CD4-positive, alpha-beta T cell treated with Interleukin-15 for 1 hour (primary cell): ENCODE measurements around the gene MAP4K2.

Experiments
- DNase-seq: peaks from one replicate; pipeline ENCODE4 v3.0.0-alpha.2; 2020

MAP4K2 gene

DNA sequence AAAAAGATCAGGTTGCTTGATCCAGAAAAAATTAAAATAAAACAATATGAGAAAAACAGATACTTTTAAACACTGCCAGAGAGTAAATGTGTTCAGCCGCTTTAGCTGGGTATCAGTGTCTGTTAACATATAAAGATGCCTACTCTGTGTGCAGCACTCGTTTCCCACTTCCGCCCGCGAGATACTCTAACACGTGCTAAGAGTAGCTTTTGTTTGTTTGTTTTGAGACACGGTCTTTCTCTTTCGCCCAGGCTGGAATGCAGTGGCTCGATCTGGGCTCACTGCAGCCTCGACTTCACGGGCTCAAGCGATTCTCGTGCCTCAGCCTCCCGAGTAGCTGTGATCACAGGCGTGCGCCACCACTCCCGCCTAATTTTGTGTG lies 7.9 kb upstream of the MAP4K2 start:
- DNase-seq: no peak

DNA sequence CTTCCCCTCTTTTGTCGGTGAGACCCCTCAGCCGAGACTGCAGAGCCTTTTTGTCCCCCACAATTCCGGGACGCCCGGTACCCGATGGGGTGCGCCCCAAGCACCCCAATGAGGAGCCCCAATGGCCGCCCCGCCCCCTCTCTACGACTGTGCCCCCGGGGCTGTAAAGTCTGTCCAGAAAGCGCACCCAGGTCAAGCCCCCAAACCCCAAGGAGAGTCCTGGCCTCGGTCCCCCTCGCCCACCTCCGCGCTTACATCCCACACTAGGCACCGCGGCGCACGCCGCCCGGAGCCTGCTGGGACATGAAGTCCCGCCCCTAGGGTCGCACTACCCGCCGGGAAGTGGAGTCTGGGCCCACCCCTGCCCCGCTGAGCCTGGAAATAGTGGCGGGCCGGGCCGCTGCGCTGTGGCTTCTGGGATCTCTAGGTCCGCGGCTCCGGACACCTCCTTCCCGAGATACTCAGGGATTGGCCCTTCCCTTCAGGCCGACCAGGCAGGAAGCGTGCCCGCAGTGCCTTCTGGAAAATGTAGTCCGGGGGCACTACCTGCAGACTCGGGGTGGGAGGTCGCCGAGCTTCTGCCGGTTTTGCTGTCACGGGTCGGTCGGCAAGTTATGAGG lies 7.4 kb upstream of the MAP4K2 start, which contains the start of gene MEN1:
Gene MEN1 (minus strand): TSS at position 281 of the 620 bp plus-strand sequence. CDS start 442 bp downstream, outside the sequence.
- DNase-seq: peak; percentile 81

DNA sequence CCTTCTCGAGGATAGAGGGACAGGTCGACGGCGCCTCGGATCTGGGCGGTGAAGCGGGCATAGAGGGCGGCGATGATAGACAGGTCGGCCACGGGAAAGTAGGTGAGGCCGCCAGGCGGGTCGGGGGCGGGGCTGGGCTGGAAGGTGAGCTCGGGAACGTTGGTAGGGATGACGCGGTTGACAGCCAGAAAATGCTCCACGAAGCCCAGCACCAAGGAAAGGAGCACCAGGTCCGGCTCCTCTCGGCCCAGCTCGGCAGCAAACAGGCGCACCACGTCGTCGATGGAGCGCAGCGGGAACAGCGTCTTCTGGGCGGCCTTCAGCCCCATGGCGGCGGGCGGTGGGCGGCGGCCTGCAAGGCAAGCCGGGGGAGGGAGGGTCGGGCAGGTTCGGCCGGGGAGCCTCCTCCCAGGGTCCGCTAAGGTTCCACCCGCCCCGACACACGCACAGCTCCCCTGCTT lies 6.8 kb upstream of the MAP4K2 start:
- DNase-seq: no peak

DNA sequence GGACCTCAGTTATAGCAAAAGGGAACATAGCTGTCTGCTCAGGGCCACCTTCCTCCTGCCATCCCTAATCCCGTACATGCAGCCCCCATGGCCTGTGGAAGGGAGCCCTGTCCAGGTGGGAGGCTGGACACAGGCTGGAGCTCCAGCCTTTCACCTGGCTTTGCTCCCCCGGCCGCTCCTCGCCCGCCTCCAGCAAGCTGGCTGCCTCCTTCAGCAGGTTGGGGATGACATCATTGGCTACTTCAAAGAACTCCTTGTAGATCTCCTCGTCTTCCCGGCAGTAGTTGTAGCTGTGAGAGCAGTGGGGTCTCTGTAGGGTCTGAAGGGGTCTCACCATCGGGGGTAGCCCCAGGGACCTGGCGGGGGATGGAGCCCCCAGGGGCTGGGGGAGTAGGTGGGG lies 2.5 kb upstream of the MAP4K2 start:
- DNase-seq: no peak

DNA sequence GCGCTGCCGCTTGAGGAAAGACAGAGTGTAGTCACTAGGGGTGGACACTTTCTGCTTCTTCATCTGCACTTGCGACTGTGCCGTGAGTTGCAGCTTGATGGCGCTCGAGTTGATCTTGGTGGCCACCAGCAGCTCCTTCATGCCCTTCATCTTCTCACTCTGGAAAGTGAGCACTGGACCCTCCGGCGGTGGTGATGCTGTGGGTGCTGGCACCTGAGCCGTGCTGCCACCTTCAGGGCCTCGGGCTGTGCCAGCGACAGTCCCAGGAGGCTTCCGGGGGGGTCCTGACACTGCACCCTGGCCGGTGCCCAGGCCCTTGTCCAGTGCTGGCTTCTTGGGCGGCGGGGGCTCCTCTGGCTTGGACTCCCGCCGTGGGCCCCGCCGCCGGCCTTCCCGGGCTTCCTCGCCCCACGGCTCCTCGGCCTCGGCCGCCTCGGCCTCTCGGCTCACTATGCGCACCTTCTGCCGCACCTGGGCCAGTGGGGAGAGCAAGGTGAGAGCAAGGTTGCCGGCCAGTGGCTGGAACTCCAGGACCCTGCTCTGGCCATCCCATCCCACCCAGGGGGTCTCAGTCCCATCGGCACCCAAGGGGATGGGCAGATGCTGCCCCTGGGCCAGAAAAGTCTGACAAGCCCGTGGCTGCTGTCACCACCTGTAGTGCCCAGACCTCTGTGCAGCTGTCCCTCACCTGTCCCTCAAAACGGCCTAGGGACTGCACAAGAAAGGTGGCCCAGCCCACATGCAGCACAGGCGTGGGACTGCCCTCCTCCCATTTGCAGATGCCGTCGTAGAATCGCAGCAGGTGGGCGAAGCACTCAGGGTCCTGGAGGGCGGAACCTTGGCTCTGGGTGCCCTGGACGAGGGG lies 1.6 kb upstream of the MAP4K2 start:
- no peak for DNase-seq

DNA sequence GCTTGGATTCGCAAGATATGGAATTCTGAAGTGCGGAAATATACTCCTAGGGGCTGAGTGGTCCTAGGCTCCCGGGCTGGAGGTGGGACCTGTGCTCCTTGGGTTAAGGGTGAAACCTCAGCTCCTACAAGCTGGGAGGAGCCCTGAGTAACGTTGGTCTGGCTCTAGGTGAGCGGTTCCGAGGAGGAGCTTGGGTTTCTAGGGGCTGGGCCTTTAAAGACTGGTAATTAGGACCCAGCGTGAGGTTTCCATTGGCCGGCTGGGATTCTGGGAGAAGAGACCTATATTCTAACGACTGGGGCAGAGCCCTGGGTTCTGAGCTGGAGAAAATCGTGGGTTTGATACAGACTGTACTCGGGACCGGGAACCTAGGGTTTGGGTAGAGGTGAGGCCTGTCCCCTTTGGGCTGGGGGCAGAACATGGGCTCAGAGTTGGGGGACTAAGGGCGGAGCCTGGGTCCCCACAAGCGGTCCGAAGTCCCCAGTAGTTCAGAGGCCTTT lies 882 bp upstream of the MAP4K2 start:
- no peak for DNase-seq

DNA sequence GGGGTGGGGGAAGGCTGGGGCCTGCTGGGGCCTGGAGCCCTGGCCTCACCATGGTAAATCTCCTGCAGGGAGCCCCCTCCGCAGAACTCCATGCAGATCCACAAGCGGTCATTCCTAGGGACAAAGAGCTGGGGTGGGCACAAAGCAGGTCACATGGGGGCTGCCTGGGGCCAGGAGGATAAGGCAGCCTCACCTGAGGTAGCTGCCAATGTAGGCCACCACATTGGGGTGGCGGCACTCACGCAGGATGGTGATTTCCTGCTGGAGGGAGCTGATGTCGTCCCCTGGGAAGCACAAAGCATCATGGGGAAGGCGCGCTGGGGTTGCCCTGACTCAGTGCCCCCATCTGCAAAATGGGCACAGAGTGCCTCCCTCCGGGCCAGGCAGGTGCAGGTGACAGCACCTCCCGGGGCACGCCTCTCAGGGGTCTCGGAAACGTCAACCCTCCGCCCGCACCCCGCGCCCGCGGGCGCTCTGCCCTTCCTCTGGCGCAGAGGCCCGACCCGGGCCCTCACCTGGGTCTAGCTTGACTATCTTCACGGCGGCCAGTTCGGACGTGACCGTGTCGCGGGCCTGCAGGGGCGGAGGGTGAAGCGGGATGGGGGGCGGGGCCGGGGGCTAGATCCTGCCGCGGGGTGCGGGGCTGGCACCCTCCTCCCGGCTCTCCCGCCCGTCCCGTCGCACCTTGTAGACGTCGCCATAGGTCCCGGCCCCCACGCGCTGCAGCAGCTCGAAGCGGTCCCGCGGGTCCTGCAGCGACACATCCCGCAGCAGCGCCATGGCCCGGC lies 450 bp downstream of the MAP4K2 start:
- DNase-seq: peak; percentile 47

DNA sequence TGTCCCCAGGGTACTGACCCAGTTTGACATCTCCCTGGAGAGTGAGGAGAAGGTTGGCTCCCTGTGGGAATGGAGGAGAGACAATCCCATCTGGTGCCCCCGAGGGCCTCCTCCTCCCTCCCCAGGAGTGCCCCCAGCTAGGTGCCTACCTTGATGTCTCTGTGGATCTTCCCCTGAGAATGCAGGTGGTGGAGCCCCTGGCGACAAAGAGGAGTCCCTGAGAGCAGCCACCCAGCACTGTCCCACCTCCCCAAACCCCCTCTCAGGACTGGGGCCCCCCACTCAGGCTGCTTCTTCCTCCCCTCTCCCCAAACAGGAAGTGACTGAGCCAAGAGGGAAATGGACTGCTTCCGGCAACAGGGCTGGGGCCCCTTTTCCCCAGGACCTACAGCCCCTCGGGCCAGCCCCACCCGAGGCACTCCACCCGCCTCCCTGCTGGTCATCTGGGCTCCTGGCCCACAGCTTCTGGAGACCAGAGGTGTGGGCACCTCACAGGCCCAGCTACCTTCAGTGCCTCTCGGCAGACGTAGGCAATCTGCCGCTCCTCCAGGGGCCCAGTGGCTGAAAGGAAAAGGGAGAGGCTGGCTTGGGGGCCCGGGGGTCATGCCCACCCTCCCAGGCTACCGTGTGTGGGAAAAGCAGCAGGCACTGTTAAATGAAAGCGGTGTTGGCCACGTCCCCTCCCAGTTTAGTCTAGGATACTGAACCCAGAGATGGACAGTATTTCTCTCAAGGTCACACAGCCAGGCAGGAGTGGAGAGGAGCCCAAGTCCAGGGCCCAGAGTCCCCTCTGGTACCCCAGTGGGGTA lies 1.2 kb downstream of the MAP4K2 start:
- DNase-seq: no peak

DNA sequence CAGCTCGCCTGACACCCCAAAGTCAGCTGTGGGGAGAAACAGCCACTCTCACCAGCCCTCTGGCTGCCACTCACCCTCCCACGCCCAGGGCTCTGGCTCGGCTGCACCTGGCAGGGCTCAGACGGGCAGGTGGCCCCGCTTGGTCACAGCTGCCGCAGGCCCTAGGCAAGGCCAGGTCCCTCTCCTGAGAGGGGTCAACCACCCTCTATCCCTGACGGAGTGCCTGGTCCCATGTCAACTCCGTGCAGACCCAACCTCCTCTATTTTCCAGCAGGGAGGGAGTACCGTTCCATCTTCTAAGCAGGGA lies 1.9 kb downstream of the MAP4K2 start:
- no peak for DNase-seq

DNA sequence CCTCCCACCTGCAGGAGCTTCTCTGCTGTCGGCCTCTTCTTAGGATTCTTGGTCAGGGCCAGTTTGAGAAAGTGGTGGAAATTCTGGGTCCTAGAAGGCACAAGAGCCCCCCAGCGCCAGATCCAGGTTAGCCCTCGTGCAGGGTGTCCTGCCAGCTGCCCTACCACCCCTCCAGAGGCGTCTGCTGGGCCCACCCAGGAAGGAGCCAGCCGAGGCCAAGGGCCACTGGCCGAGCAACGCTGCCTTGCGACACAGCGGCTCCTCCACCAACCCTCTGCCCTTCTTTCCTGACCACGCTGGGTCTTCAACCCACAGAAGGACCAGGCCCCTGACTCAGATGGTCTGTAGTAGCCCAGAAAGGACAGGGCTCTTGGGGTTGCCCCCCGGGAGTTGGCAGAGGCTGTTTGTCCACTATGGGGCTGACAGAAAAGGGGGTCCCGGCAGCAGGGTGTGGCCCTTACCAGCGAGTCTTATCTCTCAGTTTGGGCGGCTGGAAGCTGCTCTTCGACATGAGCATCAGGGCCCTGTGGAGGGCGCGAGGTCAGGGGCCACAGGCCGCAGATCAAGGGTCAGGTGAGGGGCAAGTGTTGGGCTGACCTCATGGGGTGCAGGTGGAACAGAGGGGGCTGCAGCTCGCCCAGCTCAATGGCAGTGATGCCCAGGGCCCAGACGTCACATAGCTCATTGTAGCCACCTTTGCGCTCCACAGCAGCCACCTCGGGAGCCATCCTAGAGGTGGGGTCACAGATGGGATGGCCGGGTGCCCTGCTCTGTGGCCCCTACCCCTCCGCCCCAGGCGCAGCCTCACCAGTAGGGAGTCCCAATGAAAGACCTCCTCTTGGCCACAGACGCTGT lies 2.5 kb downstream of the MAP4K2 start:
- no peak for DNase-seq

DNA sequence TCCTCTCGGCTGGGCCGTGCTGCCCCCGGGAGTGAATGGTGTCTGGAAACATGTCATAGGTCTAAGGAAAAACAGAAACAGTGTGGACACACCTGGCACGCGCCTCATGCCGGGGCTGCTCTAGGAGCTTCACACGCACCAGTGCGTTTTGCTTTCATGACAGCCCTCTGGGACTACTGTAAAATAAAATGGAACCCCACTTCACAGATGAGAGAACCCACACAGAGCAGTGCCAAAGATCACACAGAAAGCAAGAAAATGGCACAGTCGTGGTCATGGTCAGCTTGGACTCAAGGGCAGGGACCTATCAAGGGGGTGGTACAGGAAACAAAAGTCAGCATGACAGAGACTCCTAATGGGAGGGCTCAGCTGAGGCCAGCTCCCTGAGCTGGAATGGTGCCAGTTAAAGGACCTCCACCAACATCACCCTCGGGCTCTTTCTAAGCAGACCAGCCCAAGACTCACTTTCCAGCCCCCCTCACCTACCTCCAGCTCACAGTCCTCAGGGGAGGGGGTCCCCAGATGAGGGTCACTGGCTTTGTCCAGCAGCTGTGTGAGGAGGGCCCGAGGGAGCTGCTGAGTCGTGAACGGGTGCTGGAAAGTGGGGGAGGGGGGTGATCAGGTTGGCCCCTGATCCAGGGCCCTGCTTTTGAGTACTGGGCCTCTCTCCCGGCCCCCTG lies 3.3 kb downstream of the MAP4K2 start:
- DNase-seq: no peak

DNA sequence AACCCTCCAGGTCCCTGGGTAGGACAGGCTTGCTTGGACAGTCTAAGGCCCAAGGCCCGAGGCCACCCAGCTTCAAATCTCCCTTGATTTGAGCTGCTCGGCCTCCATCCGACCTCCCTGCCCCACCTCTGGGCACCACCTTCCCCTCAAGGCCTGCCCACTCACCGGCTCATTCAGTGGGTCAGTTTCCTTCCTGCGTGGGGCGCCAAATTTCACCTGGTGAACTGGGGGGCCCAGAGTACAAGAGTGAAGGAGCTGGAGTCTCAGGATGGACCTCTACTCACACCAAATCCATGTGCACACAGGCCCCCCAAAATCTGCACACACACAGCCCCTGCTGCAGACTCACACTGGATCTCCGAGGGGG lies 3.8 kb downstream of the MAP4K2 start:
- no peak for DNase-seq

DNA sequence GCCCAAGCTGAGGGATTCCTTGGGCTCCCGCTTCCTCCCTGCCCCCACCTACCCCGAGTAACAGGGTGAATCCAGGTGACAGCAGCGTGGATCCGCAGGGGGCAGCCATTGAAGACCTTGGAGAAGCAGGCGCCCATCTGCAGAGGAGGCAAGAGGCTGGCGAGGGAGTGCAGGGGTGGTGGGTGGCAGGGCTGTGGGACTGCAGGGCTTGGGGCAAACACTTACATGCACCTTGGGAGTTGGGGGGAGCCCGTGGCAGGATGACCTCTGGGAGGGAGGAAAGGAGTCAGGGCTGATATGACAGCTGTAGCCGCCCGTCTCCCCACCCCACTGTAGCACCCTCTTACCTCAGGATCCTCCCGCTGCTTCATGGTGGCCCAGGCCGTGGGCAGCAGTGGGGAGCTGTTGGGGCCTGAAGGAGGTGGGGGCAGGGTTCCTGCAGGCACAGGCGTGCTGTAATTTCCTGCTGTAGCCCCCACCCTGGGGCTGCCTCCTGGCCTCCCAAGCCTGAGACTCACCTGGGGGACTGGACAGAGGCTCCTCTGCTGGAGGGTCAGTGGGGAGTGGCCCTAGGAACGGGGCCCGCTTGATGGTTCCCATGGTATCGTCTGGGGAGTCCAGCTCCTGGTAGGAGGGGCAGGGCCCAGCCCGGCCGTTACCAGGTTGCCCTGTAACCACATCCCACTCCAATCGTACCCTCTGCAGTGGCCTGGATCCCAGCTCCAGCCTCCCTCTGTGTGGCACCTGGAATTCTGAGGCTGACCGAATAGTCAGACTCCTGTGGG lies 6.1 kb downstream of the MAP4K2 start:
- no peak for DNase-seq

DNA sequence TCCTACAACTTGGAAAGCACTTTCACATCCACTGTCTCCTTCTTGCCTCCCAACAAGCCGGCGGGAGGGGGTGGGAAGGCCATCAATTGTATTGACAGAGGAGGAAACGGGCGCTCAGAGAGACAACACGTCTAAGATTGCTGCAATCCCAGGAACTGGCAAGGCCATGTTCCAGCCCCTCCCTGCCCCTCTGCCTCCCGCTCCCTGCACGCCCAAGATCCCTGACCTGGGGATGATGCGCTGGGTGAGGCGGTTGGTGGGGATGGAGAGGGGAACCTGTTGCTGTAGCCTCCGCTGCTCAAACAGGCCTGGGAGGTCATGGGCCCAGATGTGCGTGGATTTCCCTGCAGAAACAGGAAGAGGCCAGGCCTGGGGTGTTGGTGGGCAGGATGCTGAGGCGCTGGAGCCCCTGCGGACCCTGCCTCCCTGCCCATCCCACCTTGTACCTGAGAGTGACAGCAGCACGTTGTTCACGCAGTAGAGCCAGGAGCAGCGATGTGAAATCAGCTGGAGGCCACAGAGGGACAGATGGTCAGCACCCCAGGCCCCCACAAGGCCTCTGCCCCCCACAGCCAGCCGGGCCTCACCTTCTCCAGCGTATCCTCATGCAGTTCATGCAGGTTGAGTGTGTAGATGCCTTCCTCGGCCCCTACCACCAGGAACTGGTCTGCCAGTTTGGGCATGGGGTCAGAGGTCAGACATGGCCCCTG lies 6.8 kb downstream of the MAP4K2 start:
- no peak for DNase-seq

DNA sequence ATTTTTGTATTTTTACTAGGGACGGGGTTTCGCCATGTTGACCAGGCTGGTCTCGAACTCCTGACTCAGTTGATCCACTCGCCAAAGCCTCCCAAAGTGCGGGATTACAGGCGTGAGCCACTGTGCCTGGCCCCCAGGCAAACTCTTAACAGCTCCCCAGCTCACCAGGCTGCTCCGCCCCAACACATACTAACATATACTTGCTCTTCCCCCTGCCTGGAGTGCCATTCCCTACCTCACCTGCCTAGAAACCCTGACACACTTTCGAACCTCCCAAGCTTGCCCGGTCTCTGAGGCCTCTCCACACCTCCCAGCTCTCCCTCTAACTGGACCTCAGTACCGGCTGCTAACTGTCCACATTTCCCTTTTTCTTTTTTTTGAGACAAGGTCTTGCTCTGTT lies 8.5 kb downstream of the MAP4K2 start:
- DNase-seq: no peak

DNA sequence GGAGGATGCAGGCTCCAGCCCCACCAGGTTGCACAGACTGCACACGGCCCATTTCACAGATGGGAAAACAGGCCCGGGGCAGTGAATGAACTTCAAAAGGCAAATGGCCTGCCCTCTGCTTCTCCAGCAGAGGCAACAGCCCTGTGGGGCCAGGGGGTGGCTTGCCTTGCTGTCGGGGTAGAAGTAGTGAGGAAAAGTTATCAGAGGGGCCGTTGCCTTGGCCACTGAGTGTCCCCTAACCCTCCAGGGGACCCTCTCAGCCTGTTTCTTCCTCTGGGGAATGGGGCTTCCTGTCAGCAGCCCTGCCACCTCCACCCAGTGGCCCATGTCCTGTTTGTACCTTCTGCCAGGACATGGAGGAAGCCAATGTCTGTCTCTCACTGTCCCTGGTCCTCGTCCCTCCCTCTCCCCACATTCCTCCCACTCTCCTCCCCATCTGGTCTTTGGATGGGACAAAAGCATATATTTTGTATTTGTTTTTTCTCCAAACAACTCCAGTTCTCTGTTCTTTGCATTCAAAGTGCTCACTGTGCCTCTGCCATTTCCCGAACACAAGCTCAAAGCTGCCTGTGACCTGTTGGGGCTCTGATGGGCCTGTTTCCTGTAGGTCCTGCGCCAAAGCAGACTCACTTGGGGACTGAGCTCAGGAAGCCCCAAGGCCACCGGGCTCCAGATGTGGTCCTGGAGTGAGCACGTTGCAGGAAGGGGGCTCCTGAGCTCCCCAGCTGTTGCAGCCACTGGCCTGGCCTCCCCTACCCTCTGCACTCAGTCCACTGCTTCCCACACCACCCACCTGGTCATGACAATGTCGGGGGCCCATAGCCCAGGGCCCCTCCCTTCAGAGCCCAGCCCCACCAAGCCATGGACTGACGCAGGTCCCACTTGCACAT lies 9.5 kb downstream of the MAP4K2 start:
- DNase-seq: no peak

DNA sequence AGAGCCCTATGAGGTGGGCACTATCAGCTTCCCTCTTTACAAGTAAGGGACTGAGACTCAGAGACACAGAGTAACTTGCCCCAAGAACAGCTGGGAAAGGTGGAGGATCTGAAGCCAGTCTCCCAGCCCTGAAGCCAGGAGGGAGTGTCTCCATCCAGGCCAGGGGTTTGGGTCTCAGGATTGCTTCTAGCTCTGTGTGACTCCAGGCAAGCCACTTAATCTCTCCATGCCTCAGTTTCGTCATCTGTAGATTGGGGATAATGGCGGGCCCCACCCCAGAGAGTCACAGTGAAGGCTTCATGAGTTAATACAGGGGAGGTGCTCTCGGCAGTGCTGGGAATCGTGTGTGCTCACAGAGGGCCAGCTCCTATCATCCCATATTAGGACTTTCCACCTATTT lies 10.5 kb downstream of the MAP4K2 start:
- DNase-seq: no peak

DNA sequence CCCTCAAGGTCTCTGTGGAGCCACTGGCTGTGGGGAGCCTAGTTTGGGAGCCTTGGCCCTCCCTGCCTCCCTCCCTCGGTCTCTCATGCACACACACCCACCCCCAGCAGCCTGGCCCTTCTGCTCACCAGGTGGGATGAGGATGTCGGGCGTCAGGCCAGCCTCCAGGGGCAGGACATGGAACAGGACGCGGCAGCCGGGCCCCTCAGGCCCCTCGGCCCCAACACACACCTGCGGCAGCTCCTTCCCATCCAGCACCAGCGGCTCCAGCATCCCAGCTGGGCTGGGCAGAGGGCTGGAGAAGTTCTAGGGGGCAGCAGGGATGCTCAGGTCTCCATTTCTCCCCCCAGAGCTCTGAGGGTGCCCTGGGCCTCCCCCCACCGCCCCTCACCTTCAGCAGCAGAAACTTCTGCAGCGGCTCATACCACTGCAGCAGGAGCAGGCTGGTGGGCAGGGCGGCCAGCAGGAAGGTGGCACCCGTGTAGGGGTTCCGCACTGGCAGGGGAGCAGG lies 11.2 kb downstream of the MAP4K2 start:
- no peak for DNase-seq
